Parathyroid adenoma (tissue), 2 donors: ENCODE data around the gene TPSD1.
"Not testable (repeated sequence)": the region's sequence is repeated elsewhere in the genome, so short reads cannot be mapped to it uniquely, and the experiment has no call there.

Experiments
- H2AFZ ChIP-seq: fragments of 300-600 bp; sonication (generic); one replicate; pipeline ENCODE4 v1.7.0; 2017; ENCODE audit warnings: antibody characterized with exemption, mild to moderate bottlenecking
- H3K27ac ChIP-seq: fragments of 300-600 bp; sonication (generic); one replicate; pipeline ENCODE4 v1.7.0; 2017
- H3K27me3 ChIP-seq: fragments of 300-600 bp; sonication (generic); one replicate; pipeline ENCODE4 v1.7.0; 2017; ENCODE audit warnings: low read length; ENCODE audit not compliant: control insufficient read depth, insufficient read depth
- H3K36me3 ChIP-seq: fragments of 300-600 bp; sonication (generic); one replicate; pipeline ENCODE4 v1.7.0; 2017; ENCODE audit warnings: low read length; ENCODE audit not compliant: control insufficient read depth, insufficient read depth
- H3K4me1 ChIP-seq: fragments of 300-600 bp; sonication (generic); one replicate; pipeline ENCODE4 v1.7.0; 2017; ENCODE audit warnings: control low read depth
- H3K4me2 ChIP-seq: fragments of 300-600 bp; sonication (generic); one replicate; pipeline ENCODE4 v1.7.0; 2017; ENCODE audit warnings: low read length
- H3K4me3 ChIP-seq: fragments of 300-600 bp; sonication (generic); one replicate; pipeline ENCODE4 v1.7.0; 2017; ENCODE audit warnings: low read depth, low read length
- H3K79me2 ChIP-seq: fragments of 300-600 bp; sonication (generic); one replicate; pipeline ENCODE4 v1.7.0; 2017; ENCODE audit warnings: control low read depth
- H3K9ac ChIP-seq: fragments of 300-600 bp; sonication (generic); one replicate; pipeline ENCODE4 v1.7.0; 2017; ENCODE audit warnings: mild to moderate bottlenecking
- H3K9me3 ChIP-seq: fragments of 300-600 bp; sonication (generic); one replicate; pipeline ENCODE4 v1.7.0; 2017; ENCODE audit warnings: low read length; ENCODE audit not compliant: control insufficient read depth
- CTCF ChIP-seq: fragments of 300-600 bp; sonication (generic); IDR thresholded peaks from one replicate; pipeline ENCODE4 v1.7.0; 2017; ENCODE audit warnings: antibody characterized with exemption, mild to moderate bottlenecking
- donor health status: primary hyperparathyroidism.

Gene TPSD1

DNA sequence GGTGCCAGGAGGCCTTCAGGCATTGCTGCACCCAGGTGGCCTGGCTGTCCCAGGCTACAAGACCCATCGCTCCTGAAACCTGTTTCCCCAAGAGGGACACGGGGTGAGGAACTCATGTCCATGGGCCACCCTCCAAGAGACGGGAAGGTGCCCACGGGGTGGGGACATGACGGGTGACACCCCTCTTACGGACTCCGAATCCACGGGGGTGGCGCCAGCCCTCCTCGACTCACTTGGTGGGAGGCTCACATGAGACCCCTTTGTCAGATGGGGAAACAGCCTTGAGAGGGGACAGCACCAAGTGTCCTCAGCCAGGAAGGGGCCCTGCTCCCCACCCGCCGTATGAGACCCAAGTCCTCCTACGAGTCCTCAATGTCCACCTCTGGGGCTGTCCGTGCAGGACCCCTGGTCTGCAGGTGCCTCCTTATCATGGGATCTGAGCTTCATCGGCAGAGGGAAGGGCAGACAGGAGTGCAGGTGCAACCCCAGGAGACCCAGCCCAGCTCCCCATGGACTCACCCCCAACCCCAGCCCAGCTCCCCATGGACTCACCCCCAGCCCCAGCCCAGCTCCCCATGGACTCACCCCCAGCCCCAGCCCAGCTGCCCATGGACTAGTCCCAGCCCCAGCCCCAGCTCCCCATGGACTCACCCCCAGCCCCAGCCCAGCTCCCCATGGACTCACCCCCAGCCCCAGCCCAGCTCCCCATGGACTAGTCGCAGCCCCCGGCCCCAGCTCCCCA, 25.2 kb upstream of the TPSD1 start:
- not testable (repeated sequence) for H2AFZ ChIP-seq, H3K27ac ChIP-seq, H3K36me3 ChIP-seq, H3K4me3 ChIP-seq, H3K9ac ChIP-seq, H3K4me1 ChIP-seq, H3K27me3 ChIP-seq, H3K79me2 ChIP-seq, H3K9me3 ChIP-seq, H3K4me2 ChIP-seq

DNA sequence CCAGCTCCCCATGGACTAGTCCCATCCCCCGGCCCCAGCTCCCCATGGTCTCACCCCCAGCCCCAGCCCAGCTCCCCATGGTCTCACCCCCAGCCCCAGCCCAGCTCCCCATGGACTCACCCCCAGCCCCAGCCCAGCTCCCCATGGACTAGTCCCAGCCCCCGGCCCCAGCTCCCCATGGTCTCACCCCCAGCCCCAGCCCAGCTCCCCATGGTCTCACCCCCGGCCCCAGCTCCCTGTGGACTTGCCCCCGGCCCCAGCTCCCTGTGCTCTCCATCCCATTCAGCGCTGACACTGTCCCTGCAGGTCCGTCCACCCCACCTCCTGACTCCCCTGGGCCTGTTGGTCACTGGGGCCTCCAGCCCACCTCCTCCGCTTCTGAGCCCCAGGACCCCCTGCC, 24.6 kb upstream of the TPSD1 start:
- H3K4me3 ChIP-seq, H3K9ac ChIP-seq, H3K79me2 ChIP-seq, H3K4me1 ChIP-seq, H3K4me2 ChIP-seq, H2AFZ ChIP-seq, H3K27me3 ChIP-seq, H3K9me3 ChIP-seq, H3K36me3 ChIP-seq, H3K27ac ChIP-seq: not testable (repeated sequence)

- not testable (repeated sequence) for H3K36me3 ChIP-seq, H3K9me3 ChIP-seq, H3K4me3 ChIP-seq, H3K27ac ChIP-seq, H3K79me2 ChIP-seq, H3K27me3 ChIP-seq, H2AFZ ChIP-seq, H3K4me2 ChIP-seq, H3K4me1 ChIP-seq, H3K9ac ChIP-seq
These were observed 23.7 kb upstream of the TPSD1 start for GRCh38 chr16:1232049-1232748.

DNA sequence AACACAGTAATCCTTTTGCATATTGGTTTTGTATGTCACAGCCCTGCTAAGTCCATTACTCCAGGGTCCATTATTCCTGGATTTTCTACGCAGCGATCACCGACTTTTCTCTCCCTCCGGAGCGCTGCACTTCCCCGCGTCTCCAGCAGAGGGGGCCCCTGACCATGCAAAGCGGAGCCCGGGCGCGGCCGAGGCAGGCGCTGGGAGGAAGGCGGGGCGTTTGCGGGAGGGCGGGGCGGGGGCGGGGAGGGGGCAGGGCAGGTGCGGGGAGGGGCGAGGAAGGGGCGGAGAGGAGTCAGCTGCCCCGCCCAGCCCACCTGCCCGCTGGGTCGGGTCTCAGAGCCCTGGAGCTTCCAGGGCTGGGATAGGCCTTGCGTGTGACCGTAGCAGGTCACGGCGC, 19.2 kb upstream of the TPSD1 start:
- H3K36me3 ChIP-seq, H2AFZ ChIP-seq, H3K4me1 ChIP-seq, H3K27ac ChIP-seq, H3K9ac ChIP-seq, H3K4me2 ChIP-seq, H3K27me3 ChIP-seq, H3K79me2 ChIP-seq, H3K9me3 ChIP-seq, H3K4me3 ChIP-seq: not testable (repeated sequence)

DNA sequence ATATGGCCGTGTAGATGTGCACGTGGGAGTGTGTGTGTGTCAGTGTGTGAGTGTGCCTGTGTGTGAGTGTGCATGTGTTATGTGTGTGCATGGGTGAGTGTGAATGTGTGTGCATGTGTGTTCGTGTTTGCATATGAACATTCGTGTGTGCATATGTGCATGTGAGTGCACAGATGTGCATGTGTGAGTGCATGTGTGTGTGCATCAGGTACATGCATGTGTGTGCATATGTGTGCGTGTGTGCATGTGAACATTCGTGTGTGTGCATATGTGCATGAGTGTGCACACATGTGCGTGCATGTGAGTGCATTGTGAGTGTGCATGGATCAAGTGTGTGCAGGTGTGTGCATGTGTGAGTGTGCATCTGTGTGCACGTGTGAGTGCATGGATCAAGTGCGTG, 17.9 kb upstream of the TPSD1 start:
- H3K4me2 ChIP-seq = no peak overlapping the region
- H2AFZ ChIP-seq = no peak overlapping the region
- no peaks in the 10 kb centered on the region for H3K79me2 ChIP-seq
- no peaks in the 10 kb centered on the region for H3K36me3 ChIP-seq
- H3K9ac ChIP-seq = no peak overlapping the region
- H3K27ac ChIP-seq = no peak overlapping the region
- no peaks in the 10 kb centered on the region for H3K9me3 ChIP-seq
- H3K4me1 ChIP-seq = no peaks in the 10 kb centered on the region
- no peak overlapping the region for H3K4me3 ChIP-seq
- H3K27me3 ChIP-seq = no peaks in the 10 kb centered on the region
- no peak for TF ChIP-seq CTCF

- not testable (repeated sequence) for H3K27me3 ChIP-seq, H3K9ac ChIP-seq, H3K79me2 ChIP-seq, H3K9me3 ChIP-seq, H3K4me3 ChIP-seq, H3K36me3 ChIP-seq, H3K27ac ChIP-seq, H3K4me1 ChIP-seq, H3K4me2 ChIP-seq, H2AFZ ChIP-seq
These were observed 17.0 kb upstream of the TPSD1 start for GRCh38 chr16:1238909-1239308.

GRCh38 chr16:1239575-1239974, 16.3 kb upstream of the TPSD1 start:
- H3K4me3 ChIP-seq, H3K79me2 ChIP-seq, H3K27ac ChIP-seq, H3K4me2 ChIP-seq, H3K4me1 ChIP-seq, H3K27me3 ChIP-seq, H3K9ac ChIP-seq, H3K9me3 ChIP-seq, H2AFZ ChIP-seq, H3K36me3 ChIP-seq: not testable (repeated sequence)

DNA sequence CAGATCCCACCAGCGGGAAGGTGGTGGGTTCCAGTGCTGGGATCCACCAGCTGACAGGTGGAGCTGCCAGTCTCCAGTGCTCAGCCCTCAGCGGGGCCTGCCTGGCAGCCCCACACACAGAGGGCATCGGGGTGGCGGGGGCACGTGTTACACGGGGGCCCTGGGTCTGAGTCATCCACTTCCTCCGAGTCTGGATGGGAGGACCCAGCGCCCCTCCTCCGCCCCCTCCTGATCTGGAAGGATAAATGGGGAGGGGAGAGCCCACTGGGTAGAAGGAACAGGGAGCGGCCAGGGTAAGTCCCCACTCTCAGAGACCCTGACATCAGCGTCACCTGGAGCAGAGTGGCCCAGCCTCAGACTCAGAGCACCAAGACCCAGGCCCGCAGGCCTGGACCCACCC, 15.4 kb upstream of the TPSD1 start, which contains the start of gene TPSAB1:
Gene TPSAB1 (plus strand): TSS at position 270 of the 400 bp plus-strand sequence. CDS start 234 bp downstream, outside the sequence.
- not testable (repeated sequence) for H3K4me3 ChIP-seq, H3K4me1 ChIP-seq, H3K27me3 ChIP-seq, H3K27ac ChIP-seq, H3K9me3 ChIP-seq, H3K36me3 ChIP-seq, H3K9ac ChIP-seq, H2AFZ ChIP-seq, H3K79me2 ChIP-seq, H3K4me2 ChIP-seq

- not testable (repeated sequence) for H3K79me2 ChIP-seq, H3K4me3 ChIP-seq, H3K9me3 ChIP-seq, H3K36me3 ChIP-seq, H2AFZ ChIP-seq, H3K27me3 ChIP-seq, H3K4me2 ChIP-seq, H3K4me1 ChIP-seq, H3K9ac ChIP-seq, H3K27ac ChIP-seq
These were observed 14.8 kb upstream of the TPSD1 start for GRCh38 chr16:1241081-1241480.

DNA sequence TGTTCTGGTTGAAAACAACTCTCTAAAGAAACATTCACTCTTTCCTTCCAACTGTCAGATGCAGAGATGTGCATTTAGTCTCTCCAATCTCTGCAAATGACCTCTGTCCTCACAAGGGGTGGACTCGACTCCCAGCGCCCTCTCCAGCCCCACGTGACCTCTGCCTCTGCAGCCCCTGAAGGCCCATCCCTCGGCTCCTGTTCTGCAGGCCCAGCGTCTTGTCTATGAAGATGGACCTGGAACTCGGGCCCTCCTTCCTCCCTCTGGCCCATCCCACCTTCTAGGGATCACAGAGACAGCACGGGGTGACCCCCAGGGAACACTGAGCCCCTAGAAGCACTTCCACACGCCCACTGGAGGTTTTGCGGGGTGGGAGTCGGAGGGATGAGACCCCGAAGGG, 12.5 kb upstream of the TPSD1 start:
- H3K9me3 ChIP-seq, H3K27me3 ChIP-seq, H3K4me2 ChIP-seq, H3K9ac ChIP-seq, H3K4me3 ChIP-seq, H3K79me2 ChIP-seq, H3K36me3 ChIP-seq, H3K27ac ChIP-seq, H3K4me1 ChIP-seq, H2AFZ ChIP-seq: not testable (repeated sequence)
